Natural killer cell (primary cell): ENCODE measurements around the gene BTBD6. TPM values are rescaled to one million over a fixed set of nuclear protein-coding genes. Genes with fewer than 3 reads are reported as not detected.

ENCODE experiments used
- ATAC-seq, 3 donors: fragments of 150-1000 bp in 2 of 3; fragments of 200-7000 bp in 1 of 3; cut with Tn5 transposase; 1 replicate in 1 of 3; 2 replicates in 2 of 3; pipeline ENCODE4 v1.10.0; 2021; ENCODE audit warnings: mild to moderate bottlenecking in 2 of 3, moderate library complexity in 2 of 3
- DNase-seq, 2 donors: peaks; one replicate each; pipeline versions ENCODE4 v3.0.0 to v3.0.0-alpha.2; 2013 to 2021; ENCODE audit warnings: mixed read lengths in 1 of 2
- H3K27ac ChIP-seq: one replicate; pipeline ENCODE4 v1.5.1; 2013; ENCODE audit warnings: mild to moderate bottlenecking, low read length
- H3K27me3 ChIP-seq: one replicate; pipeline ENCODE4 v1.6.1; 2013; ENCODE audit warnings: low read length; ENCODE audit not compliant: control insufficient read depth, insufficient read depth
- H3K36me3 ChIP-seq: one replicate; pipeline ENCODE4 v1.6.1; 2013; ENCODE audit warnings: low read length; ENCODE audit not compliant: control insufficient read depth, insufficient read depth
- H3K4me1 ChIP-seq: one replicate; pipeline ENCODE4 v1.6.1; 2013; ENCODE audit warnings: low read length; ENCODE audit not compliant: control insufficient read depth, insufficient read depth
- H3K4me3 ChIP-seq: one replicate; pipeline ENCODE4 v1.5.1; 2013; ENCODE audit warnings: low read length
- H3K9me3 ChIP-seq: one replicate; pipeline ENCODE4 v1.6.1; 2013; ENCODE audit warnings: low read length; ENCODE audit not compliant: control insufficient read depth, insufficient read depth
- H3K27ac Mint-ChIP-seq, 2 donors: one replicate each; pipeline ENCODE4 v1.8.0; 2022; ENCODE audit warnings: mild to moderate bottlenecking in 2 of 2, mixed read lengths in 2 of 2, moderate library complexity in 1 of 2
- H3K27me3 Mint-ChIP-seq, 2 donors: one replicate each; pipeline ENCODE4 v1.8.0; 2022; ENCODE audit warnings: low read depth in 2 of 2, mixed read lengths in 2 of 2
- H3K36me3 Mint-ChIP-seq: one replicate; pipeline ENCODE4 v1.8.0; 2022; ENCODE audit warnings: mixed read lengths
- H3K4me1 Mint-ChIP-seq, 2 donors: one replicate each; pipeline ENCODE4 v1.8.0; 2022; ENCODE audit warnings: mixed read lengths in 2 of 2
- H3K4me3 Mint-ChIP-seq: one replicate; pipeline ENCODE4 v1.8.0; 2022; ENCODE audit warnings: mild to moderate bottlenecking, moderate library complexity, mixed read lengths
- H3K9me3 Mint-ChIP-seq, 2 donors: one replicate each; pipeline ENCODE4 v1.8.0; 2022; ENCODE audit warnings: mixed read lengths in 2 of 2
- CTCF ChIP-seq: fragments of 200-600 bp; IDR thresholded peaks from one replicate; pipeline ENCODE4 v1.8.0; 2022; ENCODE audit warnings: antibody characterized with exemption
- WGBS: methylation state at CpG from one replicate; pipeline ENCODE4 v1.1.7; 2013; ENCODE audit warnings: missing lambda C conversion rate; ENCODE audit not compliant: insufficient coverage; 5-methylcytosine and 5-hydroxymethylcytosine counted together
- intact Hi-C: fragments of 100-400 bp; cut with micrococcal nuclease; formaldehyde crosslinking; loops from one replicate; pipeline ENCODE4 v1.14.2; 2022
- total RNA-seq, 4 donors: library from RNA; stranded (reverse); fragments of 120-200 nt in 1 of 4; gene quantifications; one replicate each; pipeline versions ENCODE4 v1.2.3 to v1.2.4, GENCODE V29; 2013 to 2022

The BTBD6 gene
- 10 to 100 TPM; 30.9 to 48.7 (median 44.2) TPM for total RNA-seq
- total RNA-seq (2013) = 47.8 TPM

GRCh38 chr14:105248368-105249181 lies at the start of gene BTBD6:
TSS of gene BTBD6 (plus strand) at chr14:105248533. CDS start at chr14:105248712, 179 bp downstream.
- peaks cover 17 to 28% of the 10 kb centered on the region in 2 donors for H3K4me1 Mint-ChIP-seq
- TF ChIP-seq CTCF = peak; percentile 12
- H3K4me1 ChIP-seq = peaks cover 22% of the 10 kb centered on the region
- peak within 1 kb of the TSS; percentile 74 to 83 for H3K27ac Mint-ChIP-seq
- 2% methylated on average over 130 of the region's 130 CpGs for WGBS
- no peaks in the 10 kb centered on the region for H3K27me3 ChIP-seq
- H3K9me3 ChIP-seq = no peaks in the 10 kb centered on the region
- no peaks in the 10 kb centered on the region for H3K9me3 Mint-ChIP-seq
- peak; percentile 88 to 96 for DNase-seq
- peak within 1 kb of the TSS; percentile 86 for H3K4me3 Mint-ChIP-seq
- ATAC-seq = peak; percentile 90 to 97 (median 94)
- H3K27me3 Mint-ChIP-seq = no peaks in the 10 kb centered on the region
- intact Hi-C loops = no loop called here
- peak within 1 kb of the TSS; percentile 57 for H3K4me3 ChIP-seq
- H3K36me3 ChIP-seq = peaks cover 23% of the 10 kb centered on the region
- H3K36me3 Mint-ChIP-seq = no peaks in the 10 kb centered on the region
- peak within 1 kb of the TSS; percentile 70 for H3K27ac ChIP-seq

- H3K27me3 ChIP-seq = peaks cover 38% of the 10 kb centered on the region
- H3K27ac ChIP-seq = no peak overlapping the region
- Mint-ChIP-seq H3K9me3 (no peaks in the 10 kb centered on the region), H3K4me1 (peaks cover 6 to 34% of the 10 kb centered on the region in 2 donors), H3K27ac (peak overlapping the region in 1 of 2 donors; percentile 45), H3K4me3 (no peak overlapping the region), H3K27me3 (peaks cover 14 to 52% of the 10 kb centered on the region in 2 donors), H3K36me3 (no peaks in the 10 kb centered on the region)
- DNase-seq (peak in 1 of 2 donors; percentile 22), ATAC-seq (no peak)
- intact Hi-C loops = no loop called here
- no peaks in the 10 kb centered on the region for H3K9me3 ChIP-seq
- no peaks in the 10 kb centered on the region for H3K36me3 ChIP-seq
- WGBS = 83% methylated on average over 4 of the region's 4 CpGs
- H3K4me3 ChIP-seq = no peak overlapping the region
- H3K4me1 ChIP-seq = peaks cover 59% of the 10 kb centered on the region
- TF ChIP-seq CTCF = no peak
These were observed 49.7 kb upstream of the BTBD6 start for GRCh38 chr14:105198588-105198987.

GRCh38 chr14:105199093-105199492 lies 49.2 kb upstream of the BTBD6 start:
- no peak for ATAC-seq
- no peak for TF ChIP-seq CTCF
- Histone ChIP-seq H3K27ac (no peak overlapping the region), H3K27me3 (peaks cover 37% of the 10 kb centered on the region), H3K9me3 (no peaks in the 10 kb centered on the region), H3K4me3 (no peak overlapping the region), H3K36me3 (no peaks in the 10 kb centered on the region), H3K4me1 (peaks cover 54% of the 10 kb centered on the region)
- WGBS = 33% methylated on average over 18 of the region's 18 CpGs
- H3K36me3 Mint-ChIP-seq = no peaks in the 10 kb centered on the region
- H3K27me3 Mint-ChIP-seq = peaks cover 12 to 47% of the 10 kb centered on the region in 2 donors
- peak overlapping the region in 1 of 2 donors; percentile 45 for H3K27ac Mint-ChIP-seq
- intact Hi-C loops = no loop called here
- peaks cover 6 to 31% of the 10 kb centered on the region in 2 donors for H3K4me1 Mint-ChIP-seq
- H3K9me3 Mint-ChIP-seq = no peaks in the 10 kb centered on the region
- DNase-seq = no peak
- H3K4me3 Mint-ChIP-seq = no peak overlapping the region
